Hippocampal formation (tissue), 2 donors: ENCODE data around the gene FCHSD2.
A peak's percentile ranks its signal among the peaks of the same experiment; 100 is the strongest.
"Not testable (repeated sequence)": the region's sequence is repeated elsewhere in the genome, so short reads cannot be mapped to it uniquely, and the experiment has no call there.

Experiments used
- DNase-seq, 2 donors: peaks; one replicate each; lab custom pipeline; 2025; lab: John Stamatoyannopoulos, UW

Gene FCHSD2

GRCh38 chr11:73059915-73060314 is 82.2 kb downstream of the FCHSD2 start:
- DNase-seq = no peak

- no peak for DNase-seq
Observed at GRCh38 chr11:73058989-73059674, 83.0 kb downstream of the FCHSD2 start.

GRCh38 chr11:73055655-73056354 is 86.3 kb downstream of the FCHSD2 start:
- DNase-seq = no peak

- no peak for DNase-seq
Observed at GRCh38 chr11:73055002-73055401, 87.1 kb downstream of the FCHSD2 start.

GRCh38 chr11:73053964-73054363 is 88.2 kb downstream of the FCHSD2 start:
- no peak for DNase-seq

- DNase-seq = no peak
Observed at GRCh38 chr11:73048446-73048845, 93.7 kb downstream of the FCHSD2 start.

GRCh38 chr11:73047773-73048371 is 94.2 kb downstream of the FCHSD2 start:
- no peak for DNase-seq

- DNase-seq = peak; percentile 54 to 58
Observed at GRCh38 chr11:73040046-73040445, 102.1 kb downstream of the FCHSD2 start.

GRCh38 chr11:73034777-73035176 is 107.3 kb downstream of the FCHSD2 start:
- DNase-seq = no peak

GRCh38 chr11:73034331-73034730 is 107.8 kb downstream of the FCHSD2 start:
- DNase-seq = no peak

- DNase-seq = no peak
Observed at GRCh38 chr11:73030130-73030529, 112.0 kb downstream of the FCHSD2 start.

- DNase-seq = no peak
Observed at GRCh38 chr11:73029403-73029802, 112.7 kb downstream of the FCHSD2 start.

- no peak for DNase-seq
Observed at GRCh38 chr11:73028611-73029010, 113.5 kb downstream of the FCHSD2 start.

GRCh38 chr11:73027840-73028239 is 114.3 kb downstream of the FCHSD2 start:
- DNase-seq = not testable (repeated sequence)

- DNase-seq = no peak
Observed at GRCh38 chr11:73024639-73025038, 117.5 kb downstream of the FCHSD2 start.

- DNase-seq = peak in 1 of 2 donors; percentile 42
Observed at GRCh38 chr11:73019996-73020395, 122.1 kb downstream of the FCHSD2 start.

- DNase-seq = peak in 1 of 2 donors; percentile 93
Observed at GRCh38 chr11:73019449-73019848, 122.7 kb downstream of the FCHSD2 start.

GRCh38 chr11:73018856-73019255 is 123.3 kb downstream of the FCHSD2 start:
- no peak for DNase-seq

- DNase-seq = no peak
Observed at GRCh38 chr11:73017024-73017751, 124.9 kb downstream of the FCHSD2 start.

GRCh38 chr11:73013021-73013420 is 129.1 kb downstream of the FCHSD2 start:
- DNase-seq = no peak

GRCh38 chr11:73012121-73012863 is 129.8 kb downstream of the FCHSD2 start:
- DNase-seq = no peak
